Measurements from ENCODE around the gene PKLR.

GRCh38 chr1:155305881-155306391, 4.7 kb upstream of the PKLR start:
- TF ChIP-seq RFX5 (IDR thresholded peaks at IDR 0.05; ENCODE audit: low read length), result no peak
- TF ChIP-seq FOXM1 (IDR thresholded peaks at IDR 0.05; ENCODE audit: low read depth), result no peak
- no peak for TF ChIP-seq FOSL2 (IDR thresholded peaks at IDR 0.05; ENCODE audit: borderline replicate concordance, low read depth)
- no peak for TF ChIP-seq GATA2 (CRISPR knock-in tag; IDR thresholded peaks at IDR 0.05)
- TF ChIP-seq, protein P1, sequence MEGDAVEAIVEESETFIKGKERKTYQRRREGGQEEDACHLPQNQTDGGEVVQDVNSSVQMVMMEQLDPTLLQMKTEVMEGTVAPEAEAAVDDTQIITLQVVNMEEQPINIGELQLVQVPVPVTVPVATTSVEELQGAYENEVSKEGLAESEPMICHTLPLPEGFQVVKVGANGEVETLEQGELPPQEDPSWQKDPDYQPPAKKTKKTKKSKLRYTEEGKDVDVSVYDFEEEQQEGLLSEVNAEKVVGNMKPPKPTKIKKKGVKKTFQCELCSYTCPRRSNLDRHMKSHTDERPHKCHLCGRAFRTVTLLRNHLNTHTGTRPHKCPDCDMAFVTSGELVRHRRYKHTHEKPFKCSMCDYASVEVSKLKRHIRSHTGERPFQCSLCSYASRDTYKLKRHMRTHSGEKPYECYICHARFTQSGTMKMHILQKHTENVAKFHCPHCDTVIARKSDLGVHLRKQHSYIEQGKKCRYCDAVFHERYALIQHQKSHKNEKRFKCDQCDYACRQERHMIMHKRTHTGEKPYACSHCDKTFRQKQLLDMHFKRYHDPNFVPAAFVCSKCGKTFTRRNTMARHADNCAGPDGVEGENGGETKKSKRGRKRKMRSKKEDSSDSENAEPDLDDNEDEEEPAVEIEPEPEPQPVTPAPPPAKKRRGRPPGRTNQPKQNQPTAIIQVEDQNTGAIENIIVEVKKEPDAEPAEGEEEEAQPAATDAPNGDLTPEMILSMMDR (IDR thresholded peaks at IDR 0.05), result no peak
- TF ChIP-seq CHD2 (IDR thresholded peaks at IDR 0.05; ENCODE audit: low read length, partially characterized antibody), result no peak
- TF ChIP-seq EZH2phosphoT487 (IDR thresholded peaks at IDR 0.05; ENCODE audit: borderline replicate concordance, low read depth), result no peak
- no peak for TF ChIP-seq EP300 (IDR thresholded peaks at IDR 0.05; ENCODE audit: borderline replicate concordance in 1 of 2, low read depth in 1 of 2, low read length in 1 of 2)
- TF ChIP-seq MXI1 (IDR thresholded peaks at IDR 0.05; ENCODE audit: low read depth, low read length), result no peak
- no peak for TF ChIP-seq GABPA (IDR thresholded peaks at IDR 0.05; ENCODE audit: low read depth)
